HS-27A (cell line): ENCODE data around the gene TLDC2.
"Not testable (repeated sequence)": the region's sequence is repeated elsewhere in the genome, so short reads cannot be mapped to it uniquely, and the experiment has no call there.

Source experiments
- DNase-seq: peaks from one replicate; pipeline ENCODE4 v3.0.0-alpha.2; 2012; ENCODE audit warnings: low read depth, missing footprints

TLDC2 gene

DNA sequence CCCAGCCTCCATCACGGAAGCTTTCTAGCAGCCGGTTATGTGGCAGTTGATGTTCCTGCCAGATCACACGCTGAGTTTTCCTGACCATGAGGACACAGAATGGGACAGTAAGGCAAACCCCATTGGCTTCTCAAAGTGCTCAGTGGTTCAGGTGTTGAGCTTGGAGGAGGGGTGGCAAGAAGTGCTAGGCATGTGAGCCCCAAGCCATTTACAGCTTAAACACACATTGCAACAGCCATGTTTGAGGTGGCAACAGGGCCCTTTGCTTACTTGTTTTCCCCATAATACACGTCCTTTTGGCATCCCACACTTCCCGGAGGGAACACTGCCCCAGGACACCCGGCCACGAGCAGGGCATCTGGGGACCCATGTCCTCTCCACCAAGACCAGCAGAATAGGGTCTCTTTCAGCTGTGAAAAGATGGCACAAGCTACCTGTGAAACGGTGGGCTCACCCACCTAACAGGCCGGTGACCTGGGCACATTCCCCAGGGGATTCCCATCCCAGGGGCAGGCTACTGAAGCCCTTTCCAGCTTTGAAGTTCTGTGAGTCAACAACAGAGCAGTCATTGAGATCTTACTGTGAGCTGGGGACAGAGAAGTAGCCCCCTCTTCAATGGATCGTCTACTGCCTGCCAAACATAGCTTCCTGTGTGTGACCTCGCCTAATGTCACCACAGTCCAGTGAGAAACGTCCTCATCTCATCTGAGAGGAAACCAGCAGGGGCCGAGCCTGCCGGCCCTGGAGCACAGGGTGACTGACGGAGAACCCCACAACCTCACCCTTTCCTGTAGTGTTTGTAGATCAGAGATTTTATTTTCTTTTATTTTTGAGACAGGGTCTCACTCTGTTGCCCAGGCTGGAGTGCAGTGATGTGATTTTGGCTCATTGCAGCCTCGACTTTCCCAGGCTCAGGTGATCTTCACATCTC, 4.0 kb upstream of the TLDC2 start:
- no peak for DNase-seq

DNA sequence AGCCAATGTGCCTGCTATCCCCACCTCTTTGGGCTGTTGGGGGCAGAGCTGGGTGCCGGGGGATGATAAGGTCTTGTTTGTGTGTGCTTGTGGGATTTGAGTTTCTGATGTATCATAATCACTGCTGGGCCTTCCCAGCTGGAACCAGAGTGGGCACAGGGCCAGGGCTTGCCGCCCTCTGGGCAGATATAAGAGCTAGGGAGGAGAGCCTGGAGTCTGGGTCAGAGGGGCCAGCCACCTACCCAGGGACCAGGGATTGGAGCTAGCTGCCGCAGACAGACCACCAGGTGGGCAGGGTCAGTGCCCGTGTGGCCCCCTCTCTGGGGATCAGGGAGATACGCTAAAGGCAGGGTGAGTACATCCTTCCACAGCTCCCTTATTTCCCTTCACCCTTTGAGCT, 3.1 kb upstream of the TLDC2 start:
- DNase-seq: no peak

DNA sequence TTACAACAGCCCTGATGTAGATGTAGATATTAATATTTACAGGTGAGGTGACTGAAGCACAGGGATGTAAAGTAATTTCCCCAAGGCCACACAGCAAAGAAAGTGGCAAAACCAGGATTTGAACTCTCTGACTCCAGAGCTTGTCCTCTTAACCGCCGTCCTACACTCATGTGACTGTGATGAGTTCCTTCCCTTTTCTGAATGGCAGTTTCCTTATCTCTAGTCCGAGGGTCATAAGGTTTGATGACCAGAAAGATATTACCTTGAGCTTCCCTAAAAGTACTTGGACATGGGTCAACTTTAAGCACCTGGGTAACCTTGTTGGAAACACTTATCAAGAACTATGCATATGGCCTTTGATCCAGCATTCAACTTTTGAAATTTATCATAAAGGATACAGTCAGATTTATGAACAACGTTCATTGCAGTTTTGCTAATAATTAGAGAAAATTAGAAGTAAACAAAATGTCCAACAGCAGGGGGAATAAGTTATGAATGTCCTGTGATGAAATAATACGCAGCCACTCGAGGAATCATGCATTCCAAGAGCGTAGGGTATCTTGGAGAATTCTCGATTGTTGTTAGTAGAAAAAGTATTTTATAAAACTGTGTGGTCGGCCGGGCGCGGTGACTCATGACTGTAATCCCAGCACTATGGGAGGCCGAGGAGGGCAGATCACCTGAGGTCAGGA, 2.3 kb upstream of the TLDC2 start:
- DNase-seq: no peak

DNA sequence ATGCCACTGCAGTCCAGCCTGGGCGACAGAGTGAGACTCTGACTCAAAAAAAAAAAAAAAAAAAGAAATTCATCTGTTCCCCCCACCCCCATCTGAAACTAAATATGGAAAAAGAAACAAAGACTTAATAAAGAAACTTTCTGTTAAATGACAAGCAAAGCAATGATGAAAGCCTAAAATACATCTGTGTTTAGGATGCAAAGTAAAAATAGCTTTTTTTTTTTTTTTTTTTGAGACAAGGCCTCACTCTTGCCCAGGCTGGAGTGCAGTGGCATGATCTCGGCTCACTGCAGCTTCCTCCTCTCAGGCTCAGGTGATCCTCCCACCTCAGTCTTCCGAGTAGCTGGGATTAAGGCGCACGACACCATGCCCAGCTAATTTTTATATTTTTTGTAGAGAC, 845 bp upstream of the TLDC2 start:
- DNase-seq: not testable (repeated sequence)

DNA sequence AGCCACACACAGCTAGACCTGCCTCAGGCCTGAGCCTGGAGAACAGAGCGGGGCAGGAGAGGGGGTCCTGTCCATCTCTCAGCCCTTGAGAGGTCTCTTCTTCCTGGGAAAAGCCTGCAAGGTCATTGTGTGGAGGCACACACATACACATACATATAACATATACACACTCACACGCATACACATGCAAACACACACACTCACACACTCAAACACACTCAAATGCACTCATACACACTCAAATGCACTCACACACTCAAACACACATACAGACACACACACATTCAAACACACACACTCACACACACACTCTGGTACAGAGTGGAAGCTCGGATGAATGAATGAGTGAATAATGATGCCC, 515 bp downstream of the TLDC2 start:
- no peak for DNase-seq

DNA sequence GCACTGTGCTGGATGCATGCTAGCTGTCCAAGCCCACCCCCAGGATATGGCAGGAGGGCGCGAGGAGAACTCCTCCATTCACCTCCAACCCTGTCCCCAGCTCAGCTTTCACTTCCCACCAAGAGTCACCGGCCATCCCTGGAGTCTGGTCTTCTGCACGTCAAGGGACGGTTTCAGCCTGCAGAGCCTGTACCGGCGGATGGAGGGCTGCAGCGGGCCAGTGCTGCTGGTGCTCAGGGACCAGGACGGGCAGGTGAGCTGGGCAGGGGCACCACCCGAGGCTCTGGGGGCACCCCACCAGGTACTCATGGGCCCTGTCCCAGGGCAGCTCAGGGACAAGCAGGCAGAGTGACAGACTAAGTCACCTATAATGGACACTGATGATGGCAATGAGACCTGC, 3.0 kb downstream of the TLDC2 start:
- DNase-seq: no peak

DNA sequence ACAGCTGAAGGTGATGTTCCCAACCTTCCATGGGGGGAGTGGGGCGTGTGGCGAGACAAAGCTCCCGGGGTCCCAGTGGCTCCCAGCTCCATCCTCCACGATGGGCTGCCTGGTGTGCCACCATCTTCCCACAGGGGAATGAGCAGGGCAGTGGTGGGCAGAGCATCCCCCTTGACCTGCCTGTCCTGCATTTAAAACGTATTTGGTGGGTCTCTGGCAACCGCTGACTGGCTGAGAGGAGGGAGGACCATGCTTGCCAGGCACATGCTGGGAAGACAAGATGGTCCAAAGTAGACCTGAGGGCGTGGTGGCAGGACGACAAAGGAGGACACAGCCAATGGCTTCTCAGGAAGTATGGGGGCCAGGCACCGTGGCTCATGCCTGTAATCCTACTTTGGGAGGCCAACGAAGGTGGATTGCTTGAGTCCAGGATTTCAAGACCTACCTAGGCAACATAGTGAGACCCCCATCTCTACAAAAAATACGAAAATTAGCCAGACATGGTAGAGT, 4.9 kb downstream of the TLDC2 start:
- DNase-seq: no peak

DNA sequence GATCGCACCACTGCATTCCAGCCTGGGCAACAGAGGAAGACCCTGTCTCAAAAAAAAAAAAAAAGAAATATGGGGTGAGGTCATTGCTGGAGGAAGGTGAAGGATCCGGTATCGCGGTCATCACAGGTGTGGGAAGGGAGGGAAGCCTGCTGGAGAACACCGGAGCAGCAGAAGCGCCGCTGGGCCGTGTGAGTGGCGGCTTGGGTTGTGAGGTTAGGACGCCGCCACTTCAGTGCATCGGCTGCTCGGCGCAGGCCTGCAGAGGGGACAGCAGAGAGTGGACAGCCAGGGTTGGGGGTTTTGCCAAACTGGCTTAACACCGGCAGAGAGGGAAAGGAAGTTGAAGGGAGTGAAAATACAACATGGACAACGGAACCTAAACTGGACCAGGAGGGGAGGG, 5.4 kb downstream of the TLDC2 start:
- no peak for DNase-seq

DNA sequence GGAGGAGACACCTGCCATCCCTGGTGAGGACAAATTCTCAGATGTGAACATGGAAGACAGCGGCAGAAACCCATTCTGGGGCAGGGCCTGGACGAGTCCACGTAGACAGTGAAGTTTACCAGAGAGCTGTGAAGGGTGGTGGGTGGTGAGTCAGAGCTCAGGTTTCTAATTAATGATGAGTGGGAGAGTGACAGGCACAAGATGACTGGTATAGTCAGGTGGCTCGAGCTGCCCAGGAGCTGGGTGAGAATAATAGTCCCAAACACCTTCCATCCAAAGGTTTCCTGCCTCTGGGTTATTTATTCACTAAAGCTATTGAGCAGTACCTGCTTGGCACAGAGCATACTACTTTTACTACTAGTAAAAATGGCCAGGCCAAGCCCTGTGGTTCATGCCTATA, 6.0 kb downstream of the TLDC2 start:
- no peak for DNase-seq

DNA sequence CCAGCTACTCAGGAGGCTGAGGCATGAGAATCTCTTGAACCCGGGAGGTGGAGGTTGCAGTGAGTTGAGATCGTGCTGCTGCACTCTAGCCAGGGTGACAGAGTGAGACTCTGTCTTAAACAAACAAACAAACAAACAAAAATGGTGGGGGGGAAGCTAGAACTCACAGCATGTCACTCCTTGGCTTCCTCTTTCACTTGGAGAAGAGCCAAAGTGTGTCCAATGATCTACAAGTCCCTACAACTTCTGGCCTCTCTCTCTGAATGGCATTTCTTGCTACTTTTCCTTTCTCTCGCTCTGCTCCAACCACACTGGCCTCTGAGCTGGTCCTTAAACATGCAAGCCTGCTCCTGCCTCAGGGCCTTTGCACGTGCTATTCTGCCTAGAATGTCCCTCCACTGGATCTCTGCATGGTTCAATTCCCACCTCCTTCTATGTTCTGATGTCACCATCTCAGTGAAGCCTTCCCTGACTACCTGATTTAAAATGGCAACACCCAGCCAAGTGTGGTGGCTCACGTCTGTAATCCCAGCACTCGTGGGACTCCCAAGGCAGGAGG, 8.1 kb downstream of the TLDC2 start:
- DNase-seq: no peak

DNA sequence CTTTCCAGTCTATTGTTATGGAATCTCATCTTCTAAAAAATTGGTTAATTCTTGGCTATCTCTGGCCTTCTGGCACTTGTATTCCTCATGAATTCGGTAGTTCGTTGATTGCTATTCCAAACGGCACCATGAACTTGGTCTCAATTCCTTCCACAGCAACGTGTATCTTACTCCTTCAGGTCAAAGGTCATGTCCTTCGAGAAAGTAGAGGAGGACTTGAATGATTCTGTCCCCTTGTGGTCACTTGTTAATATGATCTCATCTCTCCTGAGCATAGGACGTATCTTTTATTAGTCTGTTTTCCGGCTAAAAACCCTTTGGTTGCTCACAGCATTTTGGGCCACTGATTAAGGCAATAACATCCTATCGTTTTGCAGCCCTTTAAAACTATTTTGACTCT, 9.4 kb downstream of the TLDC2 start:
- DNase-seq: no peak

DNA sequence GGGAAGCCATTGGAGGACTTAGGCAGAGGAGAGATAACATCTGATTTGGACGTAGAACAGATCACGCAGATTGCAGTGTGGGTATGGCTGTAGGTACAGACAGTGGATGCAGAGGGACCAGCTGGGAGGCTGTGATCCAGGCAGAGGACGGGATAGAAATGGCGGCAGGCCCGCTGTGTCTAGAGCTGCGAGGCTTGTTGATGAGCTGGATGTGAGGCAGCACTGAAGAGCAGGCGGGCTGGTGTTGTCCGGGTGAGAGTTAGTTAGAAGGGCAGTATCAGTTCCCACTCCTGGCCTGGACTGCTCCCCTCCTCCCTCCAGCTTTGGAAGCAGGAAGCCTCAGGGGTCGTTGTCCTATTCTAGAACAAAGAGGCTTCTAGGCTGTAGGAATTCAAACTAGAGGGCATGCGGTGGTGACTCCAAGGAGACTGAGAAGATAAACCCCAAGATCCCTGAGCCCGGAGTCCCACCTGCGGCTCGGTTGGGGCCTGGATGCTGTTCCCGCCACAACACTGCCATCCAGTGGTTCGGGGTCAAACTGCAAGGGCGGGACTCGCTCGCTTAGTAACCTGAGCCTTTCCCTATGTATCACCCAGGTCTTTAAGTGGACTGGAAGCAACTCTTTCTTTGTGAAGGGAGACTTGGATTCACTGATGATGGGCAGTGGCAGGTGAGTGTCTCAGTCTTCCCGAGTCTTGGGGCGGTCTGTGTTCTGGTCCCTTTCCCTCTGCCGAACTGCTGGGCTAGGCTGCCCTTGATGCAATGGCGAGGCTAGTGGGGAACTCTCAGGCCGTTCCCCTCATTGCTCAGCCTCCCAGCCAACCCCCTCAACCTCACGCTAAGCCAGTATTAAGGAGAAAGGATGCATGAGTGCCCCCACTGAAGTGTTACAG, 11.2 kb downstream of the TLDC2 start:
- peak; percentile 76 for DNase-seq

DNA sequence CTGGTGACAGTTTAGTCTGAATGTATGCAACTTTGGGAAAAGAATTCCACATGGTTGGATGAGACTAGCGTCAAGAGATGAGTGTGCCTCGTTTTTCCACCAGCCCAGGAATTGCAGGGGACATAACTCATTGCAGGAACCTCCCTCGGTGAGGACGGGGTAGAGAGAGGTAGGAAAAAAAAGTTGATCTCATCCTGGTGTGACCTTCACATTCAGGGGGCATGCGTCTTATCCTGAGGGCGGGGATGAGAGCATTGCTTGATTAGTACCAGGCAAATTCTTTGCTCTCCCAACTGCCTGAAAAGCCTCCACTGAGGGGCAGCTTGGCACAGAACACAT, 11.8 kb downstream of the TLDC2 start:
- no peak for DNase-seq

DNA sequence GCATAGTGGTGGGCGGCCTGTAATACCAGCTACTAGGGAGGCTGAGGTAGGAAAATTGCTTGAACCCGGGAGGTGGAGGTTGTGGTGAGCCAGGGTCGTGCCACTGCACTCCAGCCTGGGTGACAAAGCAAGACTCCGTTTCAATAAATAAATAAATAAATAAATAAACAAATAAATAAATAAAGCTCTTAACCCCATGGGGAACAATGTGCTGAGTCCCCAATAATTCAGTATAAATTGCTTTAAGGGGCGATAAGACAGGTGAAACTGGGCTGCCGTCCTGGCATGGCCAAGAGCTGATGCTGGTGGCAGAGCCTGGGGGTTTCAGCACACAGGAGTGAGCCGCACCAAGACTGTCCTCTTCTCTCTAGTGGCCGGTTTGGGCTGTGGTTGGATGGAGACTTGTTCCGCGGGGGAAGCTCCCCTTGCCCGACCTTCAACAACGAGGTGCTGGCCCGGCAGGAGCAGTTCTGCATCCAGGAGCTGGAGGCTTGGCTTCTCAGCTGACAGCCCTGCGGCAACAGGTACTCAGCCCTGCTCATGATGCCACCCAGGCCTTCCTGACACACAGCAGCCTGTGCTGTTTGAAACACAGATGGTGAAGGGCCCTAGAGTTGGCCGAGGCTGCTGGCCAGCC, 13.1 kb downstream of the TLDC2 start:
- DNase-seq: no peak

DNA sequence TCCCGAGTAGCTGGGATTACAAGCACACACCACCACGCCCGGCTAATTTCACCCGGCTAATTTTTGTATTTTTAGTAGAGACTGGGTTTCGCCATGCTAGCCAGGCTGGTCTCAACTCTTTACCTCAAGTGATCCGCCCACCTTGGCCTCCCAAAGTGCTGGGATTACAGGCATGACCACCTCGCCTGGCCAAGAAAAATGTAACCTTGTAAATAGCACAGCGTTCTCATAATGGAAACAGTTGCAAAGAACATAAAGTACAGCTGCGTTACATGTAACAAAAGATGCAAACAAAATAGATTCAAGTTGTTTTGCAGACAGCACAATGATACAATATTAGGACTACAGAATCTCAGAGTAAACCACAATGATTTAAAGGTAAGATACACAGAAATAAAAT, 14.6 kb downstream of the TLDC2 start:
- no peak for DNase-seq

DNA sequence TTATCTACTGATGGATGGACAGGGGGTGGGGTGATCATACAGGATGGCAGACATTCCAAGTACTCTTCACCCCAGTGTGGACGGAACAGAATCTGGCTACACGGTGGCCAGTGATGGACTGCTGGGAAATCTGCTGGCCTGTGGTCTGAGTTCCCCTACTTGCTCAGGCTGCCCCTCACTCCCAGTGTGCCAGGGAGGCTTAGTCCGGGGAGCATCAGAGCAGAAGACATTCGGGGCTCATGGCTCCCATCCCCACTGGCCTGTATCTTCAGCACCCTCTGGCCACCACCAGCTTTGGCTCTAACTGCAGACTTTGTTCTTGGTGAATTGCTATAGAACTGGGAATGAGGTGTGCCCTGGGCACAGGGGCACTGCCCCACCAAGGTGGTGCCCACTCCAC, 15.3 kb downstream of the TLDC2 start:
- no peak for DNase-seq

DNA sequence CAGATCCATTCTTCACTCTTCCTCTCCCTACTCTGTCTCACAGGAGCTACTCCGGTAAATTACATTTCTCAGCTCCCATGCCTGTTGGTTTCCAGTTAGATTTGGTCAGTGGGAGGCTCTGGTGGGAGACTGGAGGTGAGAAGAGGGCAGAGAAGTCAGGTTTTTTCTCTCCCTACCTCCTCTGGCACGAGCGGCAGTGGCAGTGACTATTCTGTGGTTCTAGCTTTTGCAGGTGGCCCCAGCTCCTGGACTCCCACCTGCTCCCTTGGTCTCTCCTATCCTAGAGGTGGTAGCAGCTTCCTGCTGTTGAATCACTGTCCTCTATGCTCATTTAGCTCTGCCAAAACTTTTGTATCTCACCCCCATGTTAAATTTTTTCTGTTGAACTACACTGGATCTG, 17.9 kb downstream of the TLDC2 start:
- no peak for DNase-seq

DNA sequence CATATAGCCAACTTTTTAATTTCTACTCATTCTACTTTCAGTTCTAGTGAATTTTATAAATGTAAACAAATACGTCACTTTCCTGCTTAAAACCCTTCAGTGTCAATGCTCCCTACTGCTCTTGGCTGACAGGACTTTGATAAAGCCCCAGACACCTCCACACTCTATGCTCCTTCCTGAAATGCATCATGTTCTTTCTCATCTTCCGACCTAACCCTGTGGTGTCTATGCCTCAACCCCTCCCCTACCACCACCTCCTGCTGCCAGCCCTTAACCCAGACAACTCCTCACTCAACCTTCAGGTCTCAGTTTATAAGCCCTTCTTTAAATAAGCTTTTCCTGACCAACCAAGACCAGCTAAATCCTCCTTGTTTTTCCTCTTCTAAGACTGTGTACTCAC, 19.1 kb downstream of the TLDC2 start:
- DNase-seq: no peak

DNA sequence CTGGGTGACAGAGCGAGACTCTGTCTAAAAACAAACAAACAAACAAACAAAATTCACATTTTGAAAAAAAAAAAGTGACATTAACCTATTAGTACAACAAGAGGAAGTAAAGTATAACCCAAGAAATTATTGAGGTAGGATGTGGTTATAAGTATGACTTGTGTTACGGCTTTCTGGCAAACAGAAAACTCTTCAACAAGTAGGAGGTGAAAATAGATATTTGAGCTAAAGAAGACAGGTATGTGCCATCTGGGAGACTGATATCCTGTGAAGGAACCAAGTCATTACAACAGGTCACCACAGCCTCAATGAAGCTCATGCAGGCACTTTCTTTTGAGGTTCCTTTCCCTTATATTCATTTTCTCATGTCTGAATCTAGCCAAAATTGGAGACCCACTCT, 28.8 kb downstream of the TLDC2 start:
- no peak for DNase-seq

DNA sequence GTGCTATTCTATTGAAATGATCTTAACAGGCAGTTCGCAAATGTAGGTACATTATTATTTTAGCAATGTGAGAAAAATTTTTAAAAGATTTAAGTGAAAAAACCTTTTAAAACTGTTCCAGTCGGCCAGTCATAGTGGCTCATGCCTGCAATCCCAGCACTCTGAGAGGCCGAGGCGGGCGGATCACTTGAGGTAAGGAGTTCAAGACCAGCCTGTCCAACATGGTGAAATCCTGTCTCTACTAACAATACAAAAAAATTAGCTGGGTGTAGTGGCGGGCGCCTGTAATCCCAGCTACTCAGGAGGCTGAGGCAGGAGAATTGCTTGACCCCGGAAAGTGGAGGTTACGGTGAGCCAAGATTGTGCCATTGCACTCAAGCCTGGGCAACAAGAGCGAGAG, 29.6 kb downstream of the TLDC2 start:
- not testable (repeated sequence) for DNase-seq

DNA sequence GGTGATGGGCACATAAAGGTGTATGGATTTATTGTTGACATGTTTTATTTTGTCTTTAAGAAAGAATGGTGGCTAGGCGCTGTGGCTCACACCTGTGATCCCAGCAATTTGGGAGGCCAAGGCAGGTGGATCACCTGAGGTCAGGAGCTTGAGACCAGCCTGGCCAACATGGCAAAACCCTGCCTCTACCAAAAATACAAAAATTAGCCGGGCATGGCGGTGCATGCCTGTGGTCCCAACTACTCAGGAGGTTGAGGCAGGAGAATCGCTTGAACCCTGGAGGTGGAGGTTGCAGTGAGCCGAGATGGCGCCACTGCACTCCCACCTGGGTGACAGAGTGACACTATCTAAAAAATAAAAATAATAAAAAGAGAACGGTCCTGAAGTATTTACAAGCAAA, 30.1 kb downstream of the TLDC2 start:
- not testable (repeated sequence) for DNase-seq

DNA sequence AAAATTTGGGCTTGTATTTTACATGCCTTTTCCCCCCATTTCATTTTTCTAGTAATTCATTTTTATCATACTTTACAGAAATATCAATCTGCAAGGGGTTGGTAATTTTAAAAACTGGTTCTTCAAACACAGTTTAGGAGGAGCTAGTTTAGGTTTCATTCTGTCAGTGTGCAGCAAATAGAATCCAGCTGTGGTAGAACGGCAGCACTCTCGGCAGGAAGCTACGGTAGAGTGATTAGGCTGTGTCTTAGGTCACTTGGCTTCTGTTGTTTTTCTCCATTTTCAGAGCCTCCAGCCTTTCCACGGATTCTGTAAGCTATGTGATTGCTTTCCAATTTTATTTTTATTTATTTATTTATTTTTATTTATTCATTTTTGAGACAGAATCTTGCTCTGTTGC, 32.7 kb downstream of the TLDC2 start:
- DNase-seq: no peak
